ENCODE data around the gene SORL1. TPM values are rescaled to one million over a fixed set of nuclear protein-coding genes. Genes with fewer than 3 reads are reported as not detected.

The SORL1 gene
- total RNA-seq, 4 donors from 2014 or later: 12.1 to 42.8 (median 21.0) TPM

DNA sequence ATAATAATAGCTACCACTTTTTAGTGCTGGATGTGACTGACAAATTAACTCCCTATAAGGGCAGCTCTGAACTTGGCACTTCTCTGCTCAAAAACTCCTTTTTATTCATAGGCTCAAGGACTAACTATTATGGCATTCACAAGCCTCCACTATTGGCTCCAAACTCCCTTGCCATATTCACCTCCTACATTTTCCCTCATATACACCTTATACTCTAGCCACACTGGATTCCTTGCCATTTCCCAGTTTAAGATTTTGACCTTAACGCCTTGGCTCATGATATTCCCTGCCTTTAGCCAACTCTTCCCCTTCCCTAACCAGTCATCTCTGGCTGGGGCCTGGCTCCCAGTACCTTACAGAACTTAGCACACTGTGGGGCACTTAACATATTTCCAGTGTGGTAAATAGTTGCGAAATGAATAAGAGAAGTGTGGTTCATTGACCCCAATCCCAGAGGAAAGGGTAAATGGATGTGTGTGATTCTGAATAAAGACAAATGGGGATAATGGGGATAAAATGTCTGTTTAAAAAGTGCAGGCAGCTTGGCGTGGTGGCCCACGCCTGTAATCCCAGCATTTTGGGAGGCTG is 40.0 kb upstream of the SORL1 start:
- WGBS: 96% methylated on average over 4 of the region's 4 CpGs
- Histone ChIP-seq H3K9me3 (no peaks in the 10 kb centered on the region), H3K4me3 (no peak overlapping the region), H3K36me3 (no peaks in the 10 kb centered on the region), H3K27me3 (no peaks in the 10 kb centered on the region), H3K27ac (no peak overlapping the region), H3K4me1 (peaks cover 15% of the 10 kb centered on the region)
- DNase-seq (ENCODE audit: low spot score in 2 of 2): no peak
- TF ChIP-seq POLR2AphosphoS5 (IDR thresholded peaks at IDR 0.05) (no peak), EP300 (IDR thresholded peaks at IDR 0.05) (no peak), POLR2A (IDR thresholded peaks at IDR 0.05) (no peak)
- TF ChIP-seq, protein P1, sequence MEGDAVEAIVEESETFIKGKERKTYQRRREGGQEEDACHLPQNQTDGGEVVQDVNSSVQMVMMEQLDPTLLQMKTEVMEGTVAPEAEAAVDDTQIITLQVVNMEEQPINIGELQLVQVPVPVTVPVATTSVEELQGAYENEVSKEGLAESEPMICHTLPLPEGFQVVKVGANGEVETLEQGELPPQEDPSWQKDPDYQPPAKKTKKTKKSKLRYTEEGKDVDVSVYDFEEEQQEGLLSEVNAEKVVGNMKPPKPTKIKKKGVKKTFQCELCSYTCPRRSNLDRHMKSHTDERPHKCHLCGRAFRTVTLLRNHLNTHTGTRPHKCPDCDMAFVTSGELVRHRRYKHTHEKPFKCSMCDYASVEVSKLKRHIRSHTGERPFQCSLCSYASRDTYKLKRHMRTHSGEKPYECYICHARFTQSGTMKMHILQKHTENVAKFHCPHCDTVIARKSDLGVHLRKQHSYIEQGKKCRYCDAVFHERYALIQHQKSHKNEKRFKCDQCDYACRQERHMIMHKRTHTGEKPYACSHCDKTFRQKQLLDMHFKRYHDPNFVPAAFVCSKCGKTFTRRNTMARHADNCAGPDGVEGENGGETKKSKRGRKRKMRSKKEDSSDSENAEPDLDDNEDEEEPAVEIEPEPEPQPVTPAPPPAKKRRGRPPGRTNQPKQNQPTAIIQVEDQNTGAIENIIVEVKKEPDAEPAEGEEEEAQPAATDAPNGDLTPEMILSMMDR (IDR thresholded peaks at IDR 0.05): no peak

DNA sequence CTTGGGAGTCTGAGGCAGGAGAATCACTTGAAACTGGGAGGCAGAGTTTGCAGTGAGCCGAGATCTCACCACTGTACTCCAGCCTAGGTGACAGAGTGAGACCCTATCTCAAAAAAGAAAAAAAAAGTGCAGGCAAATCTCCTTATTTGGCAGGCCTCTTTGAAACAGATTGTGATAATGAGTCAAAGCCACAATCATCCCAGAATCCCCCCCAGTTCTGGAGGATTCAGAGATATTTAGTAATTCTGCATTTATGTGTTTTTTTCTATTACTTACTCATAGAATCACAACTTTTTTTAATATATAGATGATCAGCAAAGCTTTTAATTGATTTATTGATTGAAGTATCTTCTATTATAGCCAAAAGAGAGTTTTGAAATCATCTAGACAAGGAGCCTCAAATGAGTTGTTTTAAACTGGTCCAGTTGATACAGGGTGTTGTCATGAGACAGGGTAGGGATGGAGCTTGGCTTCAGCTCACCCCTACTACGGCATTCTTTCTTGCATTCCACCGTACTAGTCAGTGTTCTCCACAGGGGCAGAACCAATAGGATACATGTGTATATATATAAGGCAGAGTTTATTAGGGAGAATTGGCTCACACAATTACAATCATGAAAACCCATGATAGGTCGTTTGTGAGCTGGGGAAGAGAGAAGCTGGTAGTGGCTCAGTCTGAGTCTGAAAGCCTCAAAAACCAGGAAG is 39.3 kb upstream of the SORL1 start:
- TF ChIP-seq POLR2AphosphoS5 (IDR thresholded peaks at IDR 0.05) (no peak), EP300 (IDR thresholded peaks at IDR 0.05) (no peak), POLR2A (IDR thresholded peaks at IDR 0.05) (no peak)
- TF ChIP-seq, protein P1 (IDR thresholded peaks at IDR 0.05): no peak
- WGBS: 77% methylated on average over 4 of the region's 4 CpGs

DNA sequence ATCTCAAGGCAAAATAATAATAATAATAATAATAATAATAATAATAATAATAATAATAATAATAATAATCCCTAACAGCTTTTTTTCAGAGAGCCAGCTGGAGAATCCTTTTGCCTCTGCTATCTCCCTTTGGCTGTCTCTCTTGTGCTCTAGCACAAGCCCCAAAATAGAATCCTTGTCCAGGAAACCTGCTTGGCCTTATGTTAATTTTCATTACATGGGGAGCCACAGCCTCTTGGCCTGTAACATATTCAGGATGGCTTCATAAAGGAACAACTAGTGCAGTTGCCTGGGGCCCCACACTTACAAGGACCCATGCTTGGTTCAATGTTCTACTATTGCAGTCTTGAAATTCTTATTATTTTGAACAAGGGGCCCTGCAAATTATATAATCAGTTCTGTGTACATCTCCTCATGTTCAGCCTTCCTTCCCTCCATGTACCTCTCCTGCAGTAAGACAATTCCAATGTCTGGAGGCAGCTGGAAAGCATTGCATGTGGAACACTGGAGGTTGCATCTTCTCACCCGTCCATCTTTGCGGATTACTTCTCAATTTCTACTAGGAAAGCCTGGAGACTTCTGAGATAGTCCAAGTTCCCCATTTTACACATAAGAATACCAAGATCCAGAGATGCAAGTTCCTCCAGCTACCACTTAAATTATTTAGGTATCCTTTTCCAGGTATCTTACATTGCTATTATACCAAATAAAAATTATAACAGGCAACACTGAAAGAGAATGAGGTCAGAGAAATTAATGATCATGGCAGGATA is 37.8 kb upstream of the SORL1 start:
- TF ChIP-seq POLR2AphosphoS5 (IDR thresholded peaks at IDR 0.05) (no peak), POLR2A (IDR thresholded peaks at IDR 0.05) (no peak), EP300 (IDR thresholded peaks at IDR 0.05) (no peak)
- TF ChIP-seq, protein P1 (IDR thresholded peaks at IDR 0.05): no peak
- DNase-seq (ENCODE audit: low spot score in 2 of 2): no peak
- Histone ChIP-seq H3K4me1 (peaks cover 31% of the 10 kb centered on the region), H3K9me3 (no peaks in the 10 kb centered on the region), H3K4me3 (no peak overlapping the region), H3K27ac (no peak overlapping the region), H3K27me3 (no peaks in the 10 kb centered on the region), H3K36me3 (no peaks in the 10 kb centered on the region)
- 86% methylated on average over 2 of the region's 2 CpGs for WGBS

More for the DNA sequence above, 39.3 kb upstream of the SORL1 start:
- no peak overlapping the region for H3K4me3 ChIP-seq
- H3K9me3 ChIP-seq: no peaks in the 10 kb centered on the region
- H3K36me3 ChIP-seq: no peaks in the 10 kb centered on the region
- no peaks in the 10 kb centered on the region for H3K27me3 ChIP-seq
- H3K27ac ChIP-seq: no peak overlapping the region
- H3K4me1 ChIP-seq: peaks cover 21% of the 10 kb centered on the region
- DNase-seq (ENCODE audit: low spot score in 2 of 2): no peak

DNA sequence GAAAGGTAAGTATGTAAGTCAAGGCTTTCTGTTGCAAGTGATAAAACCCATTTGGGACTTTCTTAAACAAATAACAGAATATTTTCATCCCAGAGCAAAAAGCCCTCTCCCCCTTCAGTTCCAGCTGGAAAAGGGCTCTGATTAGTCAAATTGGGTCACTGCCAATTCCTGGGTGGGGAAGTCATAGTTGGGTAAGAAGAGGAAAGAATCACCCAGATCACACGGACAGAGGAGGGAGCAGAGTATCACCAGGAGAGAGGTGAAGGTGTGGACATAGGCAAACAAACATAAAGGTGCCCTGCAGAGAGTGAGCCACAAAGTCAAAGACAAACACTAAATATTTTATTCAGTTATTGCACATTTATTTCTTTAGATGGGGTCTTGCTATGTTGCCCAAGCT is 36.3 kb upstream of the SORL1 start:
- 0% methylated on average over 1 of the region's 1 CpG for WGBS
- Histone ChIP-seq H3K4me1 (peaks cover 41% of the 10 kb centered on the region), H3K27me3 (no peaks in the 10 kb centered on the region), H3K4me3 (no peak overlapping the region), H3K27ac (no peak overlapping the region), H3K36me3 (no peaks in the 10 kb centered on the region), H3K9me3 (no peaks in the 10 kb centered on the region)
- DNase-seq (ENCODE audit: low spot score in 2 of 2): no peak
- TF ChIP-seq EP300 (IDR thresholded peaks at IDR 0.05) (no peak), POLR2A (IDR thresholded peaks at IDR 0.05) (no peak), POLR2AphosphoS5 (IDR thresholded peaks at IDR 0.05) (no peak)
- TF ChIP-seq, protein P1 (IDR thresholded peaks at IDR 0.05): no peak

DNA sequence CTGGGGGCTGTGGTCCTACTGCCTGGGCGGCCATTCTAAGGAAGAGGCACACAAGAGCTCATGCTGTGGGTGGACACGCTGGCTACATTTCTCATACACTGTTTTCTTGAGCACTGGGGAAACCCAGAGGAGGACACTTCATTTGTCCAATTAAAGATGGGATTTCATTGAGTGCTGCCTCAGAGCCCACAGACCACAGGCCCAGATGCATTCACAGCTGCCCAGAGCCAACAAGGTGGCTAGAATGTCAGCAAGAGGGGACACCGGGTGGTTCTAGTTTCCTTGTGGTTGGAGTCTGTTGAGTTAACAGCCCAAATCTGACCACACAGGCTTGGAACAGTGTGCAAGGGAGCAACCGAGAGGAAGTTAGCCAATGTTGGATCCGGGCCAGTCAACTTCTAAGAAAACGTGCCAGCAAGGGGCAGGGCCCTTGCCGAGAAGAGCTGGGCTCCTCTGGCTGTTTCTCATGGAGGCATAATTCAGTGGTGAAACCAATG is 35.0 kb upstream of the SORL1 start:
- H3K27ac ChIP-seq: peak overlapping the region; percentile 39
- H3K27me3 ChIP-seq: no peaks in the 10 kb centered on the region
- peaks cover 41% of the 10 kb centered on the region for H3K4me1 ChIP-seq
- TF ChIP-seq POLR2AphosphoS5 (IDR thresholded peaks at IDR 0.05) (peak in 1 of 3 donors; percentile 46), EP300 (IDR thresholded peaks at IDR 0.05) (no peak), POLR2A (IDR thresholded peaks at IDR 0.05) (no peak)
- TF ChIP-seq, protein P1 (IDR thresholded peaks at IDR 0.05): no peak
- DNase-seq (ENCODE audit: low spot score in 2 of 2): peak; percentile 92
- 14% methylated on average over 7 of the region's 7 CpGs for WGBS
- H3K36me3 ChIP-seq: no peaks in the 10 kb centered on the region
- no peak overlapping the region for H3K4me3 ChIP-seq
- H3K9me3 ChIP-seq: no peaks in the 10 kb centered on the region

All from suprapubic skin (tissue), 4 donors.